ENCODE measurements around the gene CNTFR. TPM values are rescaled to one million over a fixed set of nuclear protein-coding genes. Genes with fewer than 3 reads are reported as not detected.

Gene CNTFR
- total and polyA plus RNA-seq, 10 donors: 2.8 to 46.8 (median 15.9) TPM

DNA sequence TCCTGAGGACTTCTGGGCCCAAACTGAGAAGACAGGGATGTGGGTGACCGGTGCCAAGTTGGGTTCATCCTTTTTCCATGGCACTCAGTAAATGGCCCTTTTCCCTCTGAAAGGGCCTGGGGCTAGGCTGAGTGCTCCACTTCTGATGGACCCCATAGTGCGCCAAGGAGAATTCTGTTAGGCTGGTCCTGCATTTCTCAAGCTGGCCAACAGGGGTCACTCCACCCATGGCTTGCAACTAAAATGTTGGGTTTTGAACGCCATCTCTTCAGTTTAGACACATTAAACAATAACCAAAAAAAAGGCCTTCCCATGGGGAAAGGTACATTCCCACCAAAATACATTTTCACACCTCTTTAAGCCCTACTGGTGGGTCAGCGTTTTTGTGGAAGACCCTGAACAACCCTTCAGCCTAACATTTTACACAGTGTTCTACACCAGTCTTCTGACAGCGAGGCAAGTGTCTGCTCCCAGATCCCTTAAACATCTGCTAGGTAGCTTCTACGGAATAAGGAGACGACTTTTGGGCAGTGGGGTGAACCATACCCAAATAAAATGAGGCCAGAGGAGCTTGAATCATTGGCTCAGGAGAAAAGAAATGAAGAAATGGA is 27.3 kb downstream of the CNTFR start:
- no peaks in the 10 kb centered on the region for H3K36me3 ChIP-seq
- WGBS, 5 donors: 82 to 88% (median 85%) methylated on average over 7 of the region's 7 CpGs
- peaks cover 15 to 67% (median 37%) of the 10 kb centered on the region in 6 donors for H3K4me1 ChIP-seq
- peak in 10 of 11 experiments; percentile 9 to 58 (median 34) for TF ChIP-seq CTCF (IDR thresholded peaks at IDR 0.05 in 8 of 11, conservative IDR thresholded peaks at IDR 0.05 in 3 of 11)
- TF ChIP-seq POLR2AphosphoS5 (IDR thresholded peaks at IDR 0.05): no peak
- peak overlapping the region in 1 of 8 donors; percentile 67 for H3K27ac ChIP-seq
- intact Hi-C loops (cut with DNase I; ENCODE audit: low total_unique reads): no loop called here
- DNase-seq: no peak
- H3K4me3 ChIP-seq: no peak overlapping the region
- H3K9me3 ChIP-seq: peaks cover 0 to 8% (median 3%) of the 10 kb centered on the region in 8 donors
- H3K27me3 ChIP-seq (replicated peaks in 1 of 7): peaks cover 0 to 57% (median 0%) of the 10 kb centered on the region in 7 donors

DNA sequence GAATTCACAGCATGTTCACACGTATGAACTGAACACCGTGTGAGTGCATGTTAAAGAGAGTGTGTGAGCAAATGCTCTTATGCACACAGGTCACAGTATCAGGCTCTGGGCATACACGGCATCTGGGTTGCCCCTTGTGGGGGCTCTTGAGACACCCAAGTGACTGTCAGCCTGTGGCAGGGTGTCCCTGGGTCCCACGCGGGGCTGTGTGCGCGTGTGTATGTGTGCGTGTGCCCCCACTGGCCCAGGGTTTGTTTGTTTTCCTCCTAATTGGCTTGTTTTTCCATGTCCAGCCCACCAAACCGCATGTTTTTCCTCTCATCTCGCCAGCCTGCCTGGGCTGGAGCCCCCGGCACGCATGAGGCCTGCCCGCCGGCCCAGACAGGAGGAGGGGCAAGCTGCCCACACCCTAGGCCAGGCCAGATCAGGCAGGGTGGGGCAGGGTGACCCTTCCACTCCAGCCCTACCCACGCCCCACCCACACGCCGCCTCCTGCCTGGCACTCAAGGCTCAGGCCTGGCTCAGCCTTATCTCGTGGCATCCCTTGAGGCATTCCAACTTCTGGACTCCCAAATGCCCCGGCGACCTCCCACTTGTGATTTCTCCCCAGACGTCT is 28.8 kb downstream of the CNTFR start:
- Histone ChIP-seq H3K9me3 (peaks cover 0 to 8% (median 3%) of the 10 kb centered on the region in 8 donors), H3K27me3 (replicated peaks in 1 of 7) (peaks cover 0 to 42% (median 0%) of the 10 kb centered on the region in 7 donors), H3K4me3 (no peak overlapping the region), H3K4me1 (peaks cover 12 to 54% (median 31%) of the 10 kb centered on the region in 6 donors), H3K36me3 (no peaks in the 10 kb centered on the region), H3K27ac (peak overlapping the region in 6 of 8 donors; percentile 47 to 67 (median 58))
- 55 to 76% (median 69%) methylated on average over 17 to 21 of the region's 21 CpGs for WGBS, 5 donors
- DNase-seq: no peak
- TF ChIP-seq CTCF (IDR thresholded peaks at IDR 0.05 in 8 of 11, conservative IDR thresholded peaks at IDR 0.05 in 3 of 11): no peak
- TF ChIP-seq POLR2AphosphoS5 (IDR thresholded peaks at IDR 0.05): peak in 2 of 3 donors; percentile 35 to 70
- intact Hi-C loops (cut with DNase I; ENCODE audit: low total_unique reads): no loop called here

DNA sequence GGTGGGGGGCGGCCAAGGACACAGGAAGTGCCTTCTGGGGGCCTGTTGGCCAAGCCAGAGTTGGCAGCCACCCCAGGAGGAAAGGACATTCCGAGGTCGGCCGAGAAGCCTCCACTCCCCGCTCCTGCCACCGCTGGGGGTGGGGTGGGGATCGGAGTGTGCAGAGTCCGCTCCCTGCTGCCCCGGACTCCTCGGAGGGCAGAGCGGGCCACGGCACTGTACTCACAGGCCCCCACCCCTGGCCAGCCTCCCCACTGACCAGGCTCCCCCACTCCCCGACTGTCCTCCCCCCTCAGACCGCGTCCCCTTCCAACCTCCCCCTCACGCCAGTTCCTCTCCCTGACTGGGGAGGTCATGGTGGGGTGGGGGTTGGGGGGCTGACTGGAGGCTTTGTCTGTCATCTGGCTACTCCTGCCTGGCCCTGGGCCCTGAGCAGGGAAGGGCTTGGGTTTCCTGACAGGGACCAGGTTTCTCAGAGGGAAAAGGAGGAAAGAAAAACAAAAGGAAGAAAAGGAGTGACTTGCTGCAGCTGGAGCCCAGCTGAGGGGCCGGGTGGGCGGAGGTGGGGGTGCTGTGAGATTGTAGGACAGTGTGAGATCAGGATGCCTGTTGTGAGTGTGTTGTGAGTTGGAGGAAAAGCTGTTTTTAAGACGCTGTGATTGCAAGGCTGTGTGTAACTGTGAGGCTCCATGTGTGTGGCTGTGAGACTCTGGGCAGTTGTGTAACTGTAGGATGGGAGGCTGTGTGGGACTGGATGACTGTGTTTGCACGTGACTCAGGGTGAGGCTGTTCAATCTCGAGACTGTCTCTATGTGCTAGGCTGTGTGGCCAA is 29.7 kb downstream of the CNTFR start:
- intact Hi-C loops (cut with DNase I; ENCODE audit: low total_unique reads): no loop called here
- 13 to 38% (median 32%) methylated on average over 9 to 21 of the region's 21 CpGs for WGBS, 5 donors
- peaks cover 12 to 53% (median 31%) of the 10 kb centered on the region in 6 donors for H3K4me1 ChIP-seq
- peaks cover 0 to 8% (median 3%) of the 10 kb centered on the region in 8 donors for H3K9me3 ChIP-seq
- H3K27me3 ChIP-seq (replicated peaks in 1 of 7): peaks cover 0 to 36% (median 0%) of the 10 kb centered on the region in 7 donors
- peak; percentile 46 to 85 (median 70) for TF ChIP-seq POLR2AphosphoS5 (IDR thresholded peaks at IDR 0.05)
- no peak for TF ChIP-seq POLR2A (IDR thresholded peaks at IDR 0.05)
- TF ChIP-seq CTCF (IDR thresholded peaks at IDR 0.05 in 8 of 11, conservative IDR thresholded peaks at IDR 0.05 in 3 of 11): no peak
- no peaks in the 10 kb centered on the region for H3K36me3 ChIP-seq
- no peak for DNase-seq
- peak overlapping the region in 6 of 8 donors; percentile 4 to 67 (median 58) for H3K27ac ChIP-seq
- peak overlapping the region in 2 of 8 donors; percentile 5 to 7 for H3K4me3 ChIP-seq
